Stimulated activated CD4-positive, alpha-beta T cell treated with anti-CD3 and anti-CD28 coated beads, Interleukin-15, amount 100 ng/mL, for 24 hours (primary cell): Measurements from ENCODE around the gene TNFSF15.

Source experiments
- DNase-seq: peaks from one replicate; pipeline ENCODE4 v3.0.0-alpha.2; 2020

Gene TNFSF15

DNA sequence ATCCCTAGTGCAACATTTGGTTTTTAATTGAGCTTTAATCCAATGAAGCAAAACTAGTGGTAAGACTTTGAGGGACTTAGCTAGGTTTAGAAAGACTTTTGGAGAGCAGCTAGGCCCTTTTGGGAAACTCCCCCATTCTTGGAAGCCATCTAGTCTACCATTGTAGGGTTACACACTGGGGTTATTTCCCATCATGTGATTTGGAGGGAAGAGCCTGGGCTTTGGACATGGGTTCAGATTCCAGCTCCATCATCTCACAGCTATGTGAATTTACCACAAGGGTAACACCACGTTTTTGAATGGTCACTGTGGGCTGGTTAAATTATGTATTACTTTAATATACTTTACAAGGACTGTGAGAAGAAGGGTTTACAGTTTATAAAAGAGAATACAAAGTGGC is 18.3 kb upstream of the TNFSF15 start:
- no peak for DNase-seq

DNA sequence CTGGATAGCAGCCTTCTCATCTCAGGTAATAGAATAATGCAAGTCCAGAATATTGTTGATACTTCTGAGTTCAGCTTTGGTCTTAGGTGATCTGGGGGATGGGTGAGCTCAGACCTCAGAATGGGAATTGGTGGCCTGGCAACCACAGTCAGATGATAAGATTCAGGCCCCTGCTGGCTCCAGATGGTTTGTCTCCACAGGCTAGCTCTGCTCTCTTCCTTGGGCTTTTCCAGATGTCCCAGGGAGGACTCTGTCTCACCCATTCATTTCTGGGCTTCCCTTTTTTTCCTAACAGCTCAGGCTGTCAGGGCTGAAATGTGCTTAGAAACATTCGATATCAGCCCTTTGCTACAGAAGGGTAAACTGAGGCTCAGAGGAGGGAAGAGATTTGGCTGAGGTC is 17.6 kb upstream of the TNFSF15 start:
- DNase-seq = no peak

DNA sequence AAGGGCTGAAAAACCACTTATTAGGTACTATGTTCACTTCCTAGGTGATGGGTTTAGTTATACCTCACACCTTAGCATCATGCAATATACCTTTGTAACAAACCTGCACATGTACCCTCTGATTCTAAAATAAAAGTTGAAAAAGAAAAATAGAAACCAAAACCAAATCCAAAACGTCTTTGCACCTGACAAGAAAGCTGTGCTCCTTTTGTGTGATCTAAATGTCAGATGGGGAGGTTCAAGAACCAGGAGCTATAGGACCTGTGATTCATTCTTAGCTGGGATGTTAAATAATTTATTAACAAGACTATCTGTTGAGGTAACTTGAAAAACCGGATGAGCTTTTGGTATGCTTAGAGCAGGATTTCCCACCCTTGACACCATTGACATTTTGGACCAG is 16.9 kb upstream of the TNFSF15 start:
- DNase-seq = no peak

DNA sequence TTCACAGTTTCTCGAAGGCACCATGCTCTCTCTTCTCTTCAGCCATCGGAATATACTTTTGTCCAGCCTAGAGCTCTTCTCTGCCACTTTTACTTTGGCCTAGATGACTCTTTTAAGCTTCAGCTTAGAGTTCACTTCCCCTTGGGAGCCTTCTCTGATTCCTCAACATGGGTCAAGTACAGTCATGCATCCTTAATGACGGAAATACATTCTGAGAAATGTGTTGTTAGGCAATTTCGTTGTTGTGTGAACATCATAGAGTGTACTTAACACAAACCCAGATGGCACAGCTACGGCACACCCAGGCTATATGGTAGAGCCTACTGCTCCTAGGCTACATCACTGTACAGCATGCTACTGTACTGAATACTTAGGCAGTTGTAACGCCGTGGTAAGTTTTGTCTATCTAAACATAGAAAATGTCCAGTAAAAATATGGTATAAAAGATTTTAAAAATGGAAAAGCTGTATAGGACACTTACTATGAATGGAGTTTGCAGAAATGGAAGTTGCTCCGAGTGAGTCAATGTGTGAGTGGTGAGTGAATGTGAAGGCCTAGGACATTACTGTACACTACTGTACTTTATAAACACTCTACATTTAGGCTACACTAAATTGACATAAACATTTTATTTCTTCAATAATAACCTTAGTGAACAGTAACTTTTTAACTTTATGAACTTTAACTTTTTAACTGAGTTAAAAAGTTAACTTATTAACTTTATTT is 15.1 kb upstream of the TNFSF15 start:
- no peak for DNase-seq

DNA sequence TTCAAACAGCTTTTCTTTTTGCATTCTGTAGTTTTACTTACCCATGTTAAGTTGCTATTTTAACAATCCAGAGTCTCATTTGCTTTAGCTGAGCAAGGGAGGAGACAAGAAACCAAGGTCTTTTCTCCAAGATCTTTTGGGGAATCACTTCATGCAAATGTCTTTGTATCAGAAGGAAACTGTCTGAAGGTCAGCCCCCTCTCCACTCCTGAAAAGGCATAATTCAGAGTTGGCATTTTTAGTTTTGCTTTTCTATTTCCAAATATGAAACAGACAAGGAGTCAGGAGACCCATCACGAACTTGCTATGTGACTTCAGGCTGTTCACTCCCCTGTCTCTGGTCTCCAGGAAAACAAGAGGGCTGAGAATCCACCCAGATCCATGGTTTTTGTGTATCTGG is 12.3 kb upstream of the TNFSF15 start:
- DNase-seq = no peak

DNA sequence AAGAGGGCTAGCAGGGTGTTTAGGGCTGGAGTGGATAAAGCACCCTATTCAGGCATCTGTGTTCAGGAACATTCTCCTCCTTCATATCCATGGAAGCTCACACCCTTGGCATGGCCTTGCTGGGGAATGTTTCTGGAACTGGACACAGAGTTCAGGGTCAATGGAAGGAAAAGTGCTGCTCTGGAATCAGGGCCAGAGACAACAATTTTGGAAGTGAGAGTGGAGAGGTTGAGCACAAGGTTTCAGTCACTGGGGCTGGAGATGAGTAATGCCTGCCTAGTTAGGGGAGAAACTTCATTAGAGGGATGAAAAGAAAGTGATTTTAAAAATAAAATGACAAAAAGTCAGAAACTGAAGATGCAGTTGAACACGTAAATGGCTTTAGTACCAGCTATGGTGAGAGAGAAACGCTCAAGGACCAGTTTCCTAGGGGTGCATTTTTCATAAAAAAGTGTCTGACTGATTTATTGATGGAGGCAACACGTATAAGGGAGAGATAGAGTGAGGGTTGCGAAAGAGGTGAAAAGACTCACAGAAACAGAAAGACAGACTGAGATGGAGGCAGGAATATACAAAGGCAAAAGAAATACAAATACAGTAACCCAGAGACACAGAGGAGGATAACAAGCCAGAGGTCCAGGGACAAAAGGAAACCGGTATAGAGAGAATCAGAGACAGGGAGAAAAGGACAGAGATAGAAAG is 8.0 kb upstream of the TNFSF15 start:
- peak; percentile 5 for DNase-seq

DNA sequence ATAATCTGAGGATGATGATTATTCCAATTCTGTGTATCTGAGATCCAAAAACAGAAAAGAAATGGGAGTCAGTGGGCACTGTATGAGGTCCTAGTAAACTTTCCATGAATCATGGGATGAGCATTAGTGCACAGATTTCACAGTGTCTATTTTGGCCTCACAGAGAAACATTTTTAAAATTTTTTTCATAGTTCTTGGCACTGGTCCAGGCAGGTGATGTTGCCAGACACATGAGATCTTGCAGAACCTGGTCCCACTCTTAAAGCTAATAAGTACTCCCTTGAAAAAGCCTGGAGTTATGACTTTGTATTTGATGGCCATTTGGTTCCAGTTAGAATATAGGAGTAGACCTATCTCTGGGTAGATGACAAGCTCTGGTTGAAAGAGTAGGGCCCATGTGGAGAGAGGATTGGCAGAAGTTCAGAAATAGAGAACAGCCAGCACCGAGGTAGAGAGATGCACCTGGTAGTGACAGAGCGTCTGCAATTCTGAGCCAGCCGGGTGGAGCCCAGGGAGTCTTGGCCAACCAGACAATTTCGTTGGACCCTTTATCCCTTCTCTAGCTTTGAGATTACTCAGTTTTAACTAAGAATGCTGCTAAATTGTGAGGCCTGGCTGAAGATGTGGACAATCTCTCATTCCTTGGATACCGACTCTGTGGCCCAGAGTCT is 6.3 kb upstream of the TNFSF15 start:
- no peak for DNase-seq

DNA sequence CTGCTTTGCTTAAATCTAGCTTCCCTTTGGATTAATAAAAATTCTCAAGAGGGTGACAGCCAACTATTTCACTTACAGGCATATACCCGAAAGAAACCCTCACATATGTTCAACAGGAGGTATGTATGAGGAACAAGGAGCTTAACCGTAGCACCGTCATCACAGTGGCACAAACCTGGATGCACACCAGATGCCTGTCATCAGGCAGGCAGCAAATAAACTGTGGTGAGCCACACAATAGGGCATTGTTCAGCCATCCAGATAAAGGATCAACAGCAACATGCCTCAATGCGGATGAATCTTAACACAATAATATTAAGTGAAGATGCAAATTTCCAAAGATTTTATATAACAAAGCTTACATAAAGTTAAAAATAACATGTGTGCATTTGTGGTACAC is 5.5 kb upstream of the TNFSF15 start:
- no peak for DNase-seq

DNA sequence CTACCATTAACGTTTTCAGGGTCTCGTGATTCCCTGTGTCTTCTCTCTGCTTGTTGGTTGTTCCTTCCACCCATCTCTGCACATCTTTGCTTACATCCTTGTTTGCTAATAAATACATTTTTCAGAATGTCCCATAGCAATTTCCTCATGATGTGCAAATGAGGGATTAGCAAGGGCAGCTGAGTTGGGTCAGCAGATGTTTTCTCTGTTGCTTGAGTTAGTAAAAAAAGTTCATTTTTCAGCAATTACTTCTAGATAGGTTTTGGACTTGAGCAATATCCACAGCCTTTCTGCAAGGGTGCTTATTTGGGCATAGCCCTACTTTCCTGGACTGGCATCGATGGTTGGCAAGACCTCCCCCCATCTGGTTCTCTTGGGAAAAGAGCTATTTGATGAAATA is 4.8 kb upstream of the TNFSF15 start:
- no peak for DNase-seq

DNA sequence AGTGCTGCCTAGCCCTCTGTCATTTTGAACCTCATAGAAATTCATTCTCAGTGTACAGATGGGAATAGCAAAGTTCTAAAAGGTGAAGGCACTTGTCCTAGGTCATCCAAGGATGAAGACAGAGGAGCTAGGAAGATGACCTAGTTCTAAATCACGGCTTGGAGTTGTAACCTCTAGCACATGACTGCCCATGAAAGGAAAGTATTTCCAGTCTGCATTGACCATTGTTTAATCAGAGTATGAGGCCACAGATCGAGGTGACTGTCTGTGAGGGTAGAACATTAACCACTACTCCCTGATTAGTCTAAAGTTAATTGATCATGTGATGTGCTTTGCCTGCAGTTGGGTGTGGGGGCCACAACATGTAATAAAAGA is 674 bp upstream of the TNFSF15 start:
- DNase-seq = no peak

DNA sequence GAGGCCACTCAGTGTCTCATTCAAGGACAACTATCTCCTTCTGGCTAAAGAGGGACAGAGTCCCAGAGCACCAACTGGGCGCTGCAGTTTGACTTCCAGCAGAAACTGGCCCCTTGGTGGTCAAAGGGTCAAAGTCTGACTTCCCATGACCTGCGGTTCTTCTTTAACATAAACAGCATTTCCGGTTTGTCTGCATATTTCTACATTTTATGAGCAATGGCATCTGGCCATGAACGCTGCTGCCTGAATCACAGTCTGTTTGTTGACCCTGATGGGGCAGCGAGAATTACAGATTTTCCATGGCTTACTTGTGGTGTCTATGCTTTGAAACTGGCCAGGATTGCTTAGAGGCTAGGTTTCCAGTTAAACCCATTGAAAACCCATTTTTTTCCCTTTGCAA is 1.3 kb downstream of the TNFSF15 start:
- DNase-seq = no peak

DNA sequence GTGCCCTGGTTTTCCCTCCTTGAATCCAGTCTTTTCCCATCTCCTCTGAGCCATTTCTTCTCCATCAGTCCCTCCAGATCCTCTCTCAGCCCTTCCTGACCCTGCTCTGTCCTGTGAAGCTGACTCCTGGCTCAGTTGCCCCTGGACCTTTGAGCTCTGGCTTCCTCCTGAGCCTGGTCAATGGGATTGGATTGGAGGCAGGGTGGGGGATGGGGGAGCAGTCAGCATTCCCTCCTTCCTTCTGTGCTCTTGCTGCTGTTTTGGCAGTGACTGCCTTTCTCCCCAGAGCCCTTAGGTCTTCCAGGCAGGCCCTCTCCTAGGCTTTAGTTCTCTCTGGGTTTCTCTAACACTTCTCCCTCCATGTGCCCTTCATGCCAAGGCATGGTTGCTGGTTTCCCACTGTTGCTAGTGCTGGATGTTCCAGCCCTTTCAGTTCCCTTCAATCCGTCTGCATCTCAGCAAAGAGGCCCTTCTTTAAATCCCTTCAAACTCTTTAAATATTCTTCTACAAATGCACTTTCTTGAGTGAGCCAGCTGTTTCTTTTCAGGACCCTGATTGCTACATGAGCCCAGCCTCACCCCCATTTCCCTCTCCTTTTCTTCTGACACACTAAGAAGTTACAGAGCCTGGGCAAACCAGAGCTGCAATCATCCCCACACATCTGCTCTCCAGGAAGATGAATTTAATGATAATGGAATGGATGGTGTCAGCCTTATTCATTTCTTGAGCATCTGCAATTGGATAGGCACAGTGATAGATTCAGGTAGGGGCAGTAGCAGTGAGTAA is 2.2 kb downstream of the TNFSF15 start:
- DNase-seq = no peak

DNA sequence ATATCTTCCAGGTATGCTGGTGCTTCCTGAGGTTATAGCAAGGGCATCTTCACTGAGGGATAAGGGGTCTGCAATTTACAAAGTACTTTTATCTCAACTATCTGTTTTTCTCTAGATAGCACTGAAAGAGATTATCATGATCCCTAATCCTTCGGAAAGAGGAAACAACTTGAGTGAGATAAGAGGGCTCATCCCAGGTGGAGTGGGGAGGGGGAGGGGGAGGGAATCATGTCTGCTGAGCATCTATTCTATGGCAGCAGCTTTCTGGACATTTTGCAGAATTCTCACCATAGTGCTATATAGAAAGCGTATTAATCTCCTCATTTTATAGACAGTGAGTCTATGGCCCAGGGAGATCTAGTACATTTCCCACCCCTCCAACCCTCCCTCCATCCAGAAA is 5.9 kb downstream of the TNFSF15 start:
- no peak for DNase-seq

DNA sequence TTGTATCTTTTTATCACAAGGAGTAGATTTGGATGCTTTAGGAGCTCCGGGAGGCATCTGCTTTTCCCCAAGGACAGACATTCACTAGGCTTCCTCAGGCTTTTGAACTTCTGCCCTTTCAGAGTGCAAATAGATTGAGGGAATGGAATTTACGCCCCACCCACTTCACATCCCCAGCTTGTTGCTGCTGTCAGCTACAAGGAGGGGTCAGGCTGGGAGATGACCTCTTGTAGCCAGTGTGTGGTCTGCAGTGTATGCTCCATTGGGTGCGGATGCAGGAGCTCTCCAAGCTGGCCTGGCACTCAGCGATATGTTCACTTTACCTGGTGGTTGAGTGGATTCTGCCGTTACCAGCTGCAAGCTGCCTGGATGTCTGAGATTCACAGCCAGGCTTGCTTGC is 6.4 kb downstream of the TNFSF15 start:
- DNase-seq = no peak

DNA sequence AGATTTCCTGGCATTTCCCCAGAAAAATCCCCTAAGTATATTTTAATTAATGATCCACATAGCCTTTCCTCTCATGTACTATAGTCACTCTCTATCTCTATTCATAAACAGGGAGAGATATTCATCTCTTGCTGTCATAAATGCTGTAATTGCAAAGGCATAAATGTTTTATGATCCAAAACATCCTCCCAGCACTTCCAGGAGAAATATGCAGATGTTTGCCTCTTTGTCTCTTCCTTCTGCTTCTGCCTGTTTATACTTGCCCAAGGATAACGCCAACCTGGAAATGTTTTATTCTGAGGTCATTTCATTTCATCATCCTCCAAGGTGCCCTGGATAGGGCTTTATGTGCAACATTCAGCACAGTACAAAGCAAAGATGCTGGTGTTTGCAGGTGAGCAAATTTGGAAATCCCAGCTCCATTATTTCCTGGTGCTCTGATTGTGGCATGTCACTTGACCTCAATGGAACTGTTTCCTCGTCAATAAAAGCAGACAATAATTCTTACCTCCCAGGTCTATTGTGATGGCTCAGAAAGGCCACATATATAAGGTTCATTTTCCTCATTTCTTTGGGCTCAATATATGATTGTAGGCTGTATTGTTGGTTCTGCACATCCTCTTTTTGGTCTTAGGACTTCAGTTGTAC is 6.9 kb downstream of the TNFSF15 start:
- DNase-seq = no peak

DNA sequence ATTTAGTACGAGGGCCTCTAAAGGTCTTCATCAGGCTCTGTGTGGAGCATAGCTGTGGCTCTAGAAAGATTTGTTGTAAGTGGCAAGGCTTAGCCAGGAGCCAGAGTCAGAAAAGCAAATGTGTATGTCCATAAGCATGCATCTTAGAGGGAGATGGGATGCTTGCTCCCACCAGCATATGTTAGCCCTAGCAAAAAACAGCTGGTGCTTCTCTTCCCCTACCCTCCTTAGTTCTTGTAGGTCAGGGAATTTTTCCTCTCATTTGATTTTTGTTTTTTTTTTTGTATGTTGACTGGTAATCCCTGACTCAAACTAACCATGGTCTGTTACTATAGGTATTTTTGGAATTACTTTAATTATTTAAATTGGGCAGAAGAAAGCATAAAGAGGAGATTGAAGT is 7.7 kb downstream of the TNFSF15 start:
- no peak for DNase-seq

DNA sequence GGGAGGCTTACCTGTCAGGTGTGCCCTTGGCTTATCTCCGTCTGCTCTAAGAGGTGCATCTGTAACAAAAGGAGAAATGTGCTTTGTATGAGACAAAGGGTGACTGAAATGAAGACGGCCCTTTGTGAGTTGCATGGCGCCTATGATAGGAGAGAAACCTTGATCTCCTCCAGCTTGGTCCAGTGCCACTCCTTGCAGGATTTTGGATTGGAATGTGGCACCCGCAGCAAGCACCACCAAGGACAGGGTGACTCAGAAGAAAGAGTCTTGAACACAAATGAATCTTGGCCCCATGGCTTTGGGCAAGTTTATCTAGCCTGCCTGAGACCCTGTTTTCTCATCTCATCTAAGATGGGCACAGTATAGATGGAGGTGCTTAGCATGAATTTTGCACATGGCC is 13.4 kb downstream of the TNFSF15 start:
- no peak for DNase-seq

DNA sequence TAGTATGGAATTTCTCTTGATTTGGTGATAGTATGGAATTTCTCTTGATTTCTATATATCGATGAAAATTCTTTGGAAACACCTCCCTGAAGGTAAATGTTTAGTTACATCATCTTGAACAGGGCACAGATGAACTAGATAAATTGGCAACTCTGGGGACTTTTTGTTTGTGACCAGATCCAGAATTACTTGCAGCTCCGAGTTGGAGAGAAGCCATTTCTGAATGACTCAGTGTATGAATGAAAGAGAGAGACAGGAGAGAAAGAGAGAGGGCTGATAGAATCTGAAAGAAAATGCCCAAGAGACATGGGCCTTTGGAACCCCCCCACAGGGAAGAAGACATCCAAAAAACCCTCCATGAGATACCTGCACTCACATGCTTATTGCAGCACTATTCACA is 14.1 kb downstream of the TNFSF15 start:
- no peak for DNase-seq

DNA sequence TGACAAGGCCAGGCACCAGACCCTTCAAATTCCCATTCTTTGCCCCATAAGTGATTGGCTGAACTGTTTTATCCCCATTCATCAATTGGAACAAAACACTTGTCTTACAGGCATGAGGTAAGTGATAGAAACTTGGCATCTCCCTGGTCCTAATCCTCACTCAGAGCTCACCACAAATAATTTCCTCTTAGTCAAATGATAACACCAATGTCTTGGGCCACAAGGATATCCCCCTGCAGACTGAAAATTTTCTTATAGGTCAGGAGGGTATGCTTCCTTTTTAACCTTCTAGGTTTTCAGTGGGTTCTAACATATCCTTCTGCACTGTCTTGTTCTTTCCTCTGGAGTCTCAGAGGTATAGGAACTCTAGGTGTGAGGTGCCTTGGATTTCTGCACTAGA is 14.5 kb downstream of the TNFSF15 start:
- DNase-seq = no peak

DNA sequence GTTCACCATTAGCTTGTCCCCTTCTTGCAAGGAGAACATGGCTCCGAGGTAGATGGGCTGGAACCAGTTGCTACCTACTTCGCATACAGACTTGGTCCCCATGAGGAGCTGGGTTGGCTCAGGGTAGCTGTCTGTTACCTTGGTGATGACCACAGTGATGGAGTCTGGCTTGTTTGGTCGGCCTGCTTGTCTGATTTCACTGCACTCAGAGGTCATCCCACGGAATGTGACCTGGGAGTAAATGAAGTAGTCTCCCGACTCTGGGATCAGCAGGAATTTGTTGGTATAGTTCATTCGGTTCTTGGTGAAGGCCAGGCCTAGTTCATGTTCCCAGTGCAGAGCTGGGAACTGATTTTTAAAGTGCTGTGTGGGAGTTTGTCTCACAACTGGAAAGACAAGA is 15.3 kb downstream of the TNFSF15 start:
- DNase-seq = no peak

DNA sequence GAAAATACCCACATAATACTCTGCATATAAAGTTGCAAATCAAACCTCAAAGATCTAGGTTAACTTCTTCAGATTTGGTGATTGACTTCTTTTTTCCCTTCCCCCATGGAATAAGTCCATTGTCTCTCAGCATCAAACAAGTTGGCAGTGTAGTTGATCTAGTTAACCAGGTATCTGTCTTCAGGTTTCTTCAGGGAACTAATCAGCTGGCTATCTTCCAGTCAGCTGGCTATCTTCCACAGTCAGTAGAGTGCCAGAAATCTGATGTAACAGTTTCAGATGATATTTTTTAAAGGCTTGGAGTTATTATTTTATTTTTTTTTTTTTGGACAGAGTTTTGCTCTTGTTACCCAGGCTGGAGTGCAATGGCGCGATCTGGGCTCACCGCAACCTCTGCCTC is 16.8 kb downstream of the TNFSF15 start:
- no peak for DNase-seq

DNA sequence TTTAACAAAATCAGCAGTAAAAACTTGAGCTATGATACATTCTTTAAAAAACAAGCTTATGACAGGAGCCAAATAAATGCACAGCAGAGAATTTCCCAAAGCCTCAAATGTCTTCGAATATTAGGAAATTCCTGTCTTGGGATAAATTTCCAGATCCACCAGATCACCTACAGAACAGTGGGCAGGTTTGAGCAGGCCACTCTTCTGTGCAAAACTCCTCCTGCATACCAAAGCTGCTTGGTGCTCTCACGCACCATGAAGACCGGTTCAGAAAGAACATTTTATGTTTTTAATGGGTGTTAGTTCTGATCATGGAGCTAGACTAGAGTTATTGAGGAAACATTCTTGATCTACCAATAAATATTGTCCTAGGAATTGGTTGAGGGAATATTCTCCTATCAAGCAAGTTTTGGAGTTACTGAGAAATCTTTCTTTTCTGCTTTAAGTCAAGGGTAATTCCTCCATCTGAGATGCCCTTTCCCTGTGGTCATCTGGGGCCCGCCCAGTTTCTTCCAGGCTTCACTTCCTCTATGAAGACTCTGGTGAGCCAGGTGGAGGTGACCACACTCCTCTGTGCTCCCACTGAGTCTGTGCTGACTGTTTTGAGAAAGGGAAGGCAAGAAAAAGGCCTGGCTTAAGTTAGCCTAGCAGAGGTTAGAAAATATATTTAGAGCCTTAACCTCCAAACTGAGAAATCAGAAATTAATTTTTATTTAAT is 17.9 kb downstream of the TNFSF15 start:
- DNase-seq = no peak
